Type B pancreatic cell (in vitro differentiated cells): ENCODE measurements around the gene RNF121. TPM values are rescaled to one million over a fixed set of nuclear protein-coding genes. Genes with fewer than 3 reads are reported as not detected.

Source experiments
- DNase-seq: peaks from one replicate; pipeline ENCODE4 v3.0.0; 2021; ENCODE audit warnings: mixed read lengths; ENCODE audit not compliant: unreplicated experiment; ENCODE audit errors: extremely low spot score
- H3K27ac Mint-ChIP-seq: 2 replicates; pipeline ENCODE4 v1.8.0; 2021; ENCODE audit warnings: mild to moderate bottlenecking, mixed read lengths
- H3K27me3 Mint-ChIP-seq: 2 replicates; pipeline ENCODE4 v1.8.0; 2021; ENCODE audit warnings: mixed read lengths
- H3K36me3 Mint-ChIP-seq: 2 replicates; pipeline ENCODE4 v1.8.0; 2021; ENCODE audit warnings: mixed read lengths
- H3K4me1 Mint-ChIP-seq: one replicate; pipeline ENCODE4 v1.8.0; 2021; ENCODE audit warnings: mixed read lengths; ENCODE audit not compliant: unreplicated experiment
- H3K4me3 Mint-ChIP-seq: 2 replicates; pipeline ENCODE4 v1.8.0; 2021; ENCODE audit warnings: mild to moderate bottlenecking, mixed read lengths
- H3K9me3 Mint-ChIP-seq: 2 replicates; pipeline ENCODE4 v1.8.0; 2021; ENCODE audit warnings: mixed read lengths
- CTCF ChIP-seq: fragments of 200-600 bp; sonication (generic); conservative IDR thresholded peaks from 2 replicates; pipeline ENCODE4 v1.5.0; 2021; ENCODE audit warnings: antibody characterized with exemption, mild to moderate bottlenecking
- total RNA-seq: library from RNA; stranded (reverse); gene quantifications from 2 replicates; pipeline ENCODE4 v1.2.1, GENCODE V29; 2021; ENCODE audit warnings: low replicate concordance

The RNF121 gene
- total RNA-seq, 1 donor from 2014 or later, result 49.7 TPM

GRCh38 chr11:72005347-72006260, 76.8 kb downstream of the RNF121 start:
- TF ChIP-seq CTCF, result no peak
- Mint-ChIP-seq H3K36me3 (peaks cover 21% of the 10 kb centered on the region), H3K9me3 (no peaks in the 10 kb centered on the region), H3K27ac (peak overlapping the region; percentile 21), H3K27me3 (no peaks in the 10 kb centered on the region), H3K4me1 (peaks cover 9% of the 10 kb centered on the region), H3K4me3 (no peak overlapping the region)
- DNase-seq, result no peak

GRCh38 chr11:72006309-72007088, 77.7 kb downstream of the RNF121 start:
- no peaks in the 10 kb centered on the region for H3K9me3 Mint-ChIP-seq
- peak overlapping the region; percentile 81 for H3K27ac Mint-ChIP-seq
- no peak for TF ChIP-seq CTCF
- H3K4me3 Mint-ChIP-seq, result no peak overlapping the region
- H3K4me1 Mint-ChIP-seq, result peaks cover 9% of the 10 kb centered on the region
- no peak for DNase-seq
- no peaks in the 10 kb centered on the region for H3K27me3 Mint-ChIP-seq
- H3K36me3 Mint-ChIP-seq, result peaks cover 21% of the 10 kb centered on the region

- DNase-seq, result no peak
- Mint-ChIP-seq H3K27me3 (no peaks in the 10 kb centered on the region), H3K9me3 (no peaks in the 10 kb centered on the region), H3K36me3 (peaks cover 17% of the 10 kb centered on the region), H3K27ac (peak overlapping the region; percentile 81), H3K4me3 (no peak overlapping the region), H3K4me1 (peaks cover 6% of the 10 kb centered on the region)
- no peak for TF ChIP-seq CTCF
These were observed 78.2 kb downstream of the RNF121 start for GRCh38 chr11:72007089-72007476.

GRCh38 chr11:72007587-72007986, 78.7 kb downstream of the RNF121 start:
- Mint-ChIP-seq H3K27me3 (no peaks in the 10 kb centered on the region), H3K27ac (peak overlapping the region; percentile 81), H3K9me3 (no peaks in the 10 kb centered on the region), H3K4me1 (peaks cover under 1% of the 10 kb centered on the region), H3K4me3 (no peak overlapping the region), H3K36me3 (peaks cover 16% of the 10 kb centered on the region)
- no peak for DNase-seq
- no peak for TF ChIP-seq CTCF

GRCh38 chr11:72008728-72009127, 79.9 kb downstream of the RNF121 start:
- Mint-ChIP-seq H3K4me1 (no peaks in the 10 kb centered on the region), H3K9me3 (no peaks in the 10 kb centered on the region), H3K27me3 (no peaks in the 10 kb centered on the region), H3K27ac (peak overlapping the region; percentile 3), H3K36me3 (peaks cover 16% of the 10 kb centered on the region), H3K4me3 (no peak overlapping the region)
- no peak for TF ChIP-seq CTCF
- no peak for DNase-seq
